ENCODE results near the gene FFAR2.

FFAR2 gene

DNA sequence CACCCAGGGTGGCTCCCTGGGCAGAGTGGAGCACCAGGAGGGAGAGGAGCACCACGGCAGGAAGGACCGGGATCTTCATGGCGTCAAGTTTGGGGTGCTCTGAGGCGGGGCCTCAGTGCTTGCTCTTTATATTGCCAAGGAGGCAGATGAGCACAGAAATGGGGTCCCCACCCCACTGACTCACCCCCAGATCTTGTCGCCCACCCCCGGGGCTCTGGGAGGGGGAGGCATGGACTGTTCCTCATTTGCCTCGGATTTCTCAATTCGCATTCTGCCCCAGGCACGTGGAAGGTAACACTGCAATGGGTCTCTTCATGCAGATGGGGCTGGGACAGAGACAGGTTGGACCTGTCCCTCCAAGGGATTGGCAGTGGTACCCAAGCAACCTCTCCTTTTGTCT is 42.3 kb downstream of the FFAR2 start, which contains the start of gene KRTDAP:
KRTDAP (minus strand) TSS at position 101 of the 400 bp plus-strand sequence; CDS start at position 79, 22 bp downstream.
- DNase-seq (ENCODE audit: low read depth): no peak
- H3K4me3 ChIP-seq (ENCODE audit: low read depth, low read length): no peak within 1 kb of the TSS
- no peak for TF ChIP-seq CTCF (IDR thresholded peaks at IDR 0.05; ENCODE audit: low read depth, low read length, missing control alignments)
- in situ Hi-C loops (cut with HindIII; ENCODE audit: low sequenced_read_pairs): no loop called here

GRCh38 chr19:35491836-35492360 is 43.8 kb downstream of the FFAR2 start:
- no peak overlapping the region for H3K4me3 ChIP-seq (ENCODE audit: low read depth, low read length)
- no peak for TF ChIP-seq CTCF (IDR thresholded peaks at IDR 0.05; ENCODE audit: low read depth, low read length, missing control alignments)
- in situ Hi-C loops (cut with HindIII; ENCODE audit: low sequenced_read_pairs): no loop called here
- DNase-seq (ENCODE audit: low read depth): no peak

GRCh38 chr19:35493971-35494370 is 45.9 kb downstream of the FFAR2 start:
- H3K4me3 ChIP-seq (ENCODE audit: low read depth, low read length): no peak overlapping the region
- DNase-seq (ENCODE audit: low read depth): no peak
- TF ChIP-seq CTCF (IDR thresholded peaks at IDR 0.05; ENCODE audit: low read depth, low read length, missing control alignments): no peak
- in situ Hi-C loops (cut with HindIII; ENCODE audit: low sequenced_read_pairs): no loop called here

GRCh38 chr19:35495107-35496064 is 47.3 kb downstream of the FFAR2 start:
- in situ Hi-C loops (cut with HindIII; ENCODE audit: low sequenced_read_pairs): no loop called here
- peak; percentile 97 for TF ChIP-seq CTCF (IDR thresholded peaks at IDR 0.05; ENCODE audit: low read depth, low read length, missing control alignments)
- no peak for DNase-seq (ENCODE audit: low read depth)
- H3K4me3 ChIP-seq (ENCODE audit: low read depth, low read length): no peak overlapping the region

DNA sequence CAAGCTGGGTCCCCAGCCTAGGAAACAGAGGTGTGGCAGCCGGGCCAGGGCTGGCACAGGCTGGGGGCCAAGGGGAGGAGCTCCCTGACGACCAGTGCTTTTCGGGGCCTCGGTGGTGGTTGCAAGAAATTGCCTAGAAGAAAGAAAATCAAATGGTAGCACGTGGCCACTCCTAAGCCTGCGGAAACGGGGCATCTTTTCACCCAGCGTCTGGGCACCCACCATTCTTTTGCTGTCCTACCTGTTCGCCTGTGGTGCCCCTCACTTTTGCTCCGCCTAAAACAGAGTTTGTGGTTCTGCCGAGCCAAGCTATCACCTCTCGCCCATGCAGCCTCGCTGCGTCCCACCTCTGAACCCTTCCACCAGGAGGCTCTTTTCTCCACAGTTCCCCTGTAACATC is 49.3 kb downstream of the FFAR2 start:
- no peak overlapping the region for H3K4me3 ChIP-seq (ENCODE audit: low read depth, low read length)
- no peak for DNase-seq (ENCODE audit: low read depth)
- in situ Hi-C loops (cut with HindIII; ENCODE audit: low sequenced_read_pairs): no loop called here
- TF ChIP-seq CTCF (IDR thresholded peaks at IDR 0.05; ENCODE audit: low read depth, low read length, missing control alignments): no peak

DNA sequence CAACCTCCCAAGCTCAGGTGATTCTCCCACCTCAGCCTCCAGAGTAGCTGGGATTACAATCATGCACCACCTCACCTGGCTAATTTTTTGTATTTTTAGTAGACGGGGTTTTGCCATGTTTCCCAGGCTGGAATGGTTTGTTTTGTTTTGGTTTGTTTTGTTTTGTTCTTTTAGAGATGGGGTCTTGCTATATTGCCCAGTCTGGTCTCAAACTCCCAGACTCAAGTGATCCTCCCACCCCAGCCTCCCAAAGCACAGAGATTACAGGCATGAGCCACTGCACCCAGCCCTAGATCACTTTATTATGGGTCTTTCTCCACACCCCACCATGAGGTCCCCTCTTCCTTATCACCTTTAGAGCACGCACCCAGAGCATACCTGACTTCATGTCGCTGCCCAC is 50.2 kb downstream of the FFAR2 start:
- in situ Hi-C loops (cut with HindIII; ENCODE audit: low sequenced_read_pairs): no loop called here
- no peak overlapping the region for H3K4me3 ChIP-seq (ENCODE audit: low read depth, low read length)
- no peak for DNase-seq (ENCODE audit: low read depth)
- TF ChIP-seq CTCF (IDR thresholded peaks at IDR 0.05; ENCODE audit: low read depth, low read length, missing control alignments): no peak

Data from astrocyte of the cerebellum (primary cell).